NCI-H128 (cell line): ENCODE measurements around the gene LRRN4CL.

Experiments
- DNase-seq: peaks from one replicate; lab custom pipeline; 2025; ENCODE audit not compliant: unreplicated experiment; lab: John Stamatoyannopoulos, UW

Gene LRRN4CL

GRCh38 chr11:62648185-62648966 lies 41.0 kb downstream of the LRRN4CL start:
- no peak for DNase-seq

- DNase-seq: no peak
These were observed 41.7 kb downstream of the LRRN4CL start for GRCh38 chr11:62647609-62648005.

- no peak for DNase-seq
These were observed 42.3 kb downstream of the LRRN4CL start for GRCh38 chr11:62646825-62647608.

GRCh38 chr11:62645946-62646824 lies 43.1 kb downstream of the LRRN4CL start, which contains the start of gene GANAB:
GANAB (minus strand) TSS chr11:62646613; CDS start chr11:62646599, 14 bp downstream.
- DNase-seq: peak; percentile 98

- no peak for DNase-seq
These were observed 43.7 kb downstream of the LRRN4CL start for GRCh38 chr11:62645671-62645945.

GRCh38 chr11:62644220-62644619 lies 45.1 kb downstream of the LRRN4CL start:
- DNase-seq: no peak
